ENCODE measurements around the gene ARHGAP6. TPM values are rescaled to one million over a fixed set of nuclear protein-coding genes. Genes with fewer than 3 reads are reported as not detected.

The ARHGAP6 gene
- total RNA-seq, 1 experiment from 2014 or later = 0.10 TPM

DNA sequence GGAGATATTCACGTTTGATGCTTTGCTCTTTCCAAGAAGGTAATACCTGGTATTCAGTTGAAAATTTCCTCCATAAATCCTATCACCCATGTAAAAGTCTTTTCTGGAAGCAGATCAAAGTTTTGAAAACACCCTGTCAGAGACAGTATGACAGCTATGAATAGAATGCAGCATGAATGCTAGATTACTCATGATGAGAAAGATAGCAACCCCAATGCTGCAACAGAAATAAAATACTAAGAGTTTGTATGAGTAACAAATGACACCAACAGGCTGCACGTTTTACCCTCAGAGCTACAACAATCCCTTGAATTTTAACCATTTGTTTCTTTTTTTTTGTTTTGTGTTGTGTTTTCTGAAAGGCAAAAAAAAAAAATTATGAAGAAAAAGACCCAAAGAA is 108.6 kb downstream of the ARHGAP6 start:
- POLR2A ChIA-PET = no interaction called here
- H3K27ac ChIP-seq (ENCODE audit: low read depth, low read length) = no peak overlapping the region
- CTCF ChIA-PET = no interaction called here
- TF ChIP-seq, protein P1, sequence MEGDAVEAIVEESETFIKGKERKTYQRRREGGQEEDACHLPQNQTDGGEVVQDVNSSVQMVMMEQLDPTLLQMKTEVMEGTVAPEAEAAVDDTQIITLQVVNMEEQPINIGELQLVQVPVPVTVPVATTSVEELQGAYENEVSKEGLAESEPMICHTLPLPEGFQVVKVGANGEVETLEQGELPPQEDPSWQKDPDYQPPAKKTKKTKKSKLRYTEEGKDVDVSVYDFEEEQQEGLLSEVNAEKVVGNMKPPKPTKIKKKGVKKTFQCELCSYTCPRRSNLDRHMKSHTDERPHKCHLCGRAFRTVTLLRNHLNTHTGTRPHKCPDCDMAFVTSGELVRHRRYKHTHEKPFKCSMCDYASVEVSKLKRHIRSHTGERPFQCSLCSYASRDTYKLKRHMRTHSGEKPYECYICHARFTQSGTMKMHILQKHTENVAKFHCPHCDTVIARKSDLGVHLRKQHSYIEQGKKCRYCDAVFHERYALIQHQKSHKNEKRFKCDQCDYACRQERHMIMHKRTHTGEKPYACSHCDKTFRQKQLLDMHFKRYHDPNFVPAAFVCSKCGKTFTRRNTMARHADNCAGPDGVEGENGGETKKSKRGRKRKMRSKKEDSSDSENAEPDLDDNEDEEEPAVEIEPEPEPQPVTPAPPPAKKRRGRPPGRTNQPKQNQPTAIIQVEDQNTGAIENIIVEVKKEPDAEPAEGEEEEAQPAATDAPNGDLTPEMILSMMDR (IDR thresholded peaks at IDR 0.05 in 2 of 3, conservative IDR thresholded peaks at IDR 0.05 in 1 of 3; ENCODE audit: borderline replicate concordance in 1 of 3, insufficient read depth in 1 of 3, low read depth in 2 of 3, low read length in 2 of 3) = no peak
- no peak for TF ChIP-seq EGR1 (IDR thresholded peaks at IDR 0.05; ENCODE audit: low read depth)
- TF ChIP-seq, protein P2, sequence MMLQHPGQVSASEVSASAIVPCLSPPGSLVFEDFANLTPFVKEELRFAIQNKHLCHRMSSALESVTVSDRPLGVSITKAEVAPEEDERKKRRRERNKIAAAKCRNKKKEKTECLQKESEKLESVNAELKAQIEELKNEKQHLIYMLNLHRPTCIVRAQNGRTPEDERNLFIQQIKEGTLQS (IDR thresholded peaks at IDR 0.05) = no peak
- no peak for TF ChIP-seq RAD21 (IDR thresholded peaks at IDR 0.05; ENCODE audit: low read depth)
- TF ChIP-seq EZH2 (IDR thresholded peaks at IDR 0.05) = no peak
- no peak for TF ChIP-seq SIN3A (IDR thresholded peaks at IDR 0.05; ENCODE audit: low read depth)
- no peak for TF ChIP-seq EZH2phosphoT487 (IDR thresholded peaks at IDR 0.05; ENCODE audit: borderline replicate concordance)
- TF ChIP-seq YY1 (IDR thresholded peaks at IDR 0.05; ENCODE audit: extremely low read depth, insufficient replicate concordance, low read depth, low read length) = no peak
- TF ChIP-seq ZNF274 (IDR thresholded peaks at IDR 0.05; ENCODE audit: low read depth, low read length) = no peak
- TF ChIP-seq CEBPB (IDR thresholded peaks at IDR 0.05; ENCODE audit: low read depth) = no peak
- TF ChIP-seq, protein P3, sequence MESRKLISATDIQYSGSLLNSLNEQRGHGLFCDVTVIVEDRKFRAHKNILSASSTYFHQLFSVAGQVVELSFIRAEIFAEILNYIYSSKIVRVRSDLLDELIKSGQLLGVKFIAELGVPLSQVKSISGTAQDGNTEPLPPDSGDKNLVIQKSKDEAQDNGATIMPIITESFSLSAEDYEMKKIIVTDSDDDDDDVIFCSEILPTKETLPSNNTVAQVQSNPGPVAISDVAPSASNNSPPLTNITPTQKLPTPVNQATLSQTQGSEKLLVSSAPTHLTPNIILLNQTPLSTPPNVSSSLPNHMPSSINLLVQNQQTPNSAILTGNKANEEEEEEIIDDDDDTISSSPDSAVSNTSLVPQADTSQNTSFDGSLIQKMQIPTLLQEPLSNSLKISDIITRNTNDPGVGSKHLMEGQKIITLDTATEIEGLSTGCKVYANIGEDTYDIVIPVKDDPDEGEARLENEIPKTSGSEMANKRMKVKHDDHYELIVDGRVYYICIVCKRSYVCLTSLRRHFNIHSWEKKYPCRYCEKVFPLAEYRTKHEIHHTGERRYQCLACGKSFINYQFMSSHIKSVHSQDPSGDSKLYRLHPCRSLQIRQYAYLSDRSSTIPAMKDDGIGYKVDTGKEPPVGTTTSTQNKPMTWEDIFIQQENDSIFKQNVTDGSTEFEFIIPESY (IDR thresholded peaks at IDR 0.05; ENCODE audit: extremely low read depth, insufficient replicate concordance, low read length) = no peak
- no peak for TF ChIP-seq JUND (IDR thresholded peaks at IDR 0.05)
- no peak for TF ChIP-seq FOSL1 (IDR thresholded peaks at IDR 0.05; ENCODE audit: low read depth)
- TF ChIP-seq POLR2AphosphoS5 (IDR thresholded peaks at IDR 0.05; ENCODE audit: low read depth, low read length) = no peak
- no peak for TF ChIP-seq SP1 (IDR thresholded peaks at IDR 0.05; ENCODE audit: low read depth)
- no peak overlapping the region for H3K4me3 ChIP-seq (replicated peaks in 1 of 2; ENCODE audit: low read depth in 1 of 2, low read length in 2 of 2)
- BruUV-seq (replicated peaks) = no TSS peak
- no peaks in the 10 kb centered on the region for H3K27me3 ChIP-seq (ENCODE audit: insufficient read depth, low read length)
- H3K9me2 ChIP-seq (ENCODE audit: insufficient read depth) = no peaks in the 10 kb centered on the region
- DNase-seq (ENCODE audit: low read depth, low spot score) (no peak), ATAC-seq (no peak)
- H3K9ac ChIP-seq (ENCODE audit: low read length) = no peak overlapping the region
- 0 out of 4 replicates have a peak, but pooled peaks cover 0 to 3% of the 10 kb centered on the region in 2 experiments for H3K4me1 ChIP-seq (ENCODE audit: control insufficient read depth in 1 of 2, insufficient read depth in 2 of 2, low read length in 2 of 2)
- H2AFZ ChIP-seq (ENCODE audit: low read depth, low read length, poor library complexity, severe bottlenecking) = no peak overlapping the region
- H4K20me1 ChIP-seq (ENCODE audit: insufficient read depth) = no peaks in the 10 kb centered on the region
- H3K79me2 ChIP-seq (ENCODE audit: insufficient read depth, low read length) = no peaks in the 10 kb centered on the region
- no peak overlapping the region for H3K4me2 ChIP-seq (ENCODE audit: low read length)
- intact Hi-C loops (cut with micrococcal nuclease) = no loop called here
- RAD21 ChIA-PET (ENCODE audit: low non-redundant PET in 1 of 2, low total read pairs in 2 of 2, uncharacterized antibody in 2 of 2, unreplicated experiment in 2 of 2) = no interaction called here
- H3K9me3 ChIP-seq (ENCODE audit: control insufficient read depth in 1 of 2, insufficient read depth in 1 of 2, low read depth in 1 of 2, low read length in 2 of 2) = no peaks in the 10 kb centered on the region
- H3K36me3 ChIP-seq (ENCODE audit: control insufficient read depth in 1 of 2, insufficient read depth in 2 of 2, low read length in 2 of 2) = no peaks in the 10 kb centered on the region

All from HCT116 (cell line).